ENCODE measurements around the gene TMEM258.
A peak's percentile ranks its signal among the peaks of the same experiment; 100 is the strongest.

Gene TMEM258

GRCh38 chr11:61832754-61833153 lies 40.4 kb upstream of the TMEM258 start:
- Histone ChIP-seq H3K9ac (ENCODE audit: low read length) (no peak overlapping the region), H3K27me3 (ENCODE audit: control insufficient read depth, insufficient read depth, low read length) (peaks cover 33% of the 10 kb centered on the region), H3K36me3 (ENCODE audit: control insufficient read depth, insufficient read depth, low read length) (no peaks in the 10 kb centered on the region), H3K4me3 (ENCODE audit: low read length) (no peak overlapping the region), H3K9me3 (ENCODE audit: control insufficient read depth, low read length) (no peaks in the 10 kb centered on the region), H3K4me1 (ENCODE audit: control insufficient read depth, insufficient read depth, low read length) (no peaks in the 10 kb centered on the region)

DNA sequence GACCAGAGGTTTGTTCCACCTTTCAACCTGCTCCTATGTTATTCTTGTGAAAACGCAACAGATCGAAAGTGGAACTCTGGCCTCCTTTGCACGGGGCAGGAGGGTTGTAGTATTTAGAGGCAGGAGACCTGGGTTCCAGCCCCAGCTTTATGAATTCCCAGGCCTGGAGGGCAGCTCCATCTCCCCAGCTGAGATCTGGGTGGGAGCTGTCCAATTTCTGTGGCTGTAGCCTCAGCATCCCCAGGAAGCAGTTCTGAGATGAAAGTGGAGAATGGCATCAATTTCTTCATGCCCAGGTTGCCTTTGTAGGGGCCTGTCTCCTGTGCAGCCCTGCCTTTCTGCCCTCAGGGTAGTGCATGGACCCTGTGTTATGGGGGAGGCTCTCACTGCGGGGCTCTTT lies 39.8 kb upstream of the TMEM258 start:
- peaks cover 38% of the 10 kb centered on the region for H3K27me3 ChIP-seq (ENCODE audit: control insufficient read depth, insufficient read depth, low read length)
- H3K36me3 ChIP-seq (ENCODE audit: control insufficient read depth, insufficient read depth, low read length), result no peaks in the 10 kb centered on the region
- no peaks in the 10 kb centered on the region for H3K9me3 ChIP-seq (ENCODE audit: control insufficient read depth, low read length)
- H3K4me1 ChIP-seq (ENCODE audit: control insufficient read depth, insufficient read depth, low read length), result no peaks in the 10 kb centered on the region
- no peak overlapping the region for H3K4me3 ChIP-seq (ENCODE audit: low read length)
- no peak overlapping the region for H3K9ac ChIP-seq (ENCODE audit: low read length)

- Histone ChIP-seq H3K4me3 (ENCODE audit: low read length) (no peak overlapping the region), H3K9me3 (ENCODE audit: control insufficient read depth, low read length) (no peaks in the 10 kb centered on the region), H3K4me1 (ENCODE audit: control insufficient read depth, insufficient read depth, low read length) (no peaks in the 10 kb centered on the region), H3K27me3 (ENCODE audit: control insufficient read depth, insufficient read depth, low read length) (peaks cover 48% of the 10 kb centered on the region), H3K36me3 (ENCODE audit: control insufficient read depth, insufficient read depth, low read length) (no peaks in the 10 kb centered on the region), H3K9ac (ENCODE audit: low read length) (no peak overlapping the region)
These were observed 38.1 kb upstream of the TMEM258 start for GRCh38 chr11:61830237-61831105.

- no peaks in the 10 kb centered on the region for H3K36me3 ChIP-seq (ENCODE audit: control insufficient read depth, insufficient read depth, low read length)
- H3K27me3 ChIP-seq (ENCODE audit: control insufficient read depth, insufficient read depth, low read length), result peaks cover 48% of the 10 kb centered on the region
- H3K4me1 ChIP-seq (ENCODE audit: control insufficient read depth, insufficient read depth, low read length), result no peaks in the 10 kb centered on the region
- no peak overlapping the region for H3K9ac ChIP-seq (ENCODE audit: low read length)
- no peaks in the 10 kb centered on the region for H3K9me3 ChIP-seq (ENCODE audit: control insufficient read depth, low read length)
- H3K4me3 ChIP-seq (ENCODE audit: low read length), result no peak overlapping the region
These were observed 37.4 kb upstream of the TMEM258 start for GRCh38 chr11:61829806-61830205.

- Histone ChIP-seq H3K4me1 (ENCODE audit: control insufficient read depth, insufficient read depth, low read length) (no peaks in the 10 kb centered on the region), H3K9ac (ENCODE audit: low read length) (peak overlapping the region; percentile 34), H3K27me3 (ENCODE audit: control insufficient read depth, insufficient read depth, low read length) (peaks cover 48% of the 10 kb centered on the region), H3K4me3 (ENCODE audit: low read length) (no peak overlapping the region), H3K9me3 (ENCODE audit: control insufficient read depth, low read length) (no peaks in the 10 kb centered on the region), H3K36me3 (ENCODE audit: control insufficient read depth, insufficient read depth, low read length) (no peaks in the 10 kb centered on the region)
These were observed 36.4 kb upstream of the TMEM258 start for GRCh38 chr11:61828629-61829407.

DNA sequence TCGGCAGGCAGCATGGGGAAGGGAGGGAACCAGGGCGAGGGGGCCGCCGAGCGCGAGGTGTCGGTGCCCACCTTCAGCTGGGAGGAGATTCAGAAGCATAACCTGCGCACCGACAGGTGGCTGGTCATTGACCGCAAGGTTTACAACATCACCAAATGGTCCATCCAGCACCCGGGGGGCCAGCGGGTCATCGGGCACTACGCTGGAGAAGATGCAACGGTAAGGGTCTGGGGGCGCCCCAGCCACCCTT lies 35.9 kb upstream of the TMEM258 start:
- Histone ChIP-seq H3K9ac (ENCODE audit: low read length) (peak overlapping the region; percentile 34), H3K27me3 (ENCODE audit: control insufficient read depth, insufficient read depth, low read length) (peaks cover 45% of the 10 kb centered on the region), H3K4me1 (ENCODE audit: control insufficient read depth, insufficient read depth, low read length) (no peaks in the 10 kb centered on the region), H3K9me3 (ENCODE audit: control insufficient read depth, low read length) (no peaks in the 10 kb centered on the region), H3K4me3 (ENCODE audit: low read length) (no peak overlapping the region), H3K36me3 (ENCODE audit: control insufficient read depth, insufficient read depth, low read length) (no peaks in the 10 kb centered on the region)

GRCh38 chr11:61827571-61828378 lies 35.4 kb upstream of the TMEM258 start, which contains the start of gene FADS2:
Gene FADS2 (plus strand): TSS chr11:61828300. CDS start chr11:61828391, 91 bp downstream.
- Histone ChIP-seq H3K4me3 (ENCODE audit: low read length) (no peak within 1 kb of the TSS), H3K36me3 (ENCODE audit: control insufficient read depth, insufficient read depth, low read length) (no peaks in the 10 kb centered on the region), H3K9ac (ENCODE audit: low read length) (peak within 1 kb of the TSS; percentile 34), H3K9me3 (ENCODE audit: control insufficient read depth, low read length) (no peaks in the 10 kb centered on the region), H3K4me1 (ENCODE audit: control insufficient read depth, insufficient read depth, low read length) (no peaks in the 10 kb centered on the region), H3K27me3 (ENCODE audit: control insufficient read depth, insufficient read depth, low read length) (peaks cover 45% of the 10 kb centered on the region)

- peaks cover 45% of the 10 kb centered on the region for H3K27me3 ChIP-seq (ENCODE audit: control insufficient read depth, insufficient read depth, low read length)
- H3K4me3 ChIP-seq (ENCODE audit: low read length), result no peak overlapping the region
- H3K4me1 ChIP-seq (ENCODE audit: control insufficient read depth, insufficient read depth, low read length), result no peaks in the 10 kb centered on the region
- H3K36me3 ChIP-seq (ENCODE audit: control insufficient read depth, insufficient read depth, low read length), result no peaks in the 10 kb centered on the region
- peak overlapping the region; percentile 33 for H3K9ac ChIP-seq (ENCODE audit: low read length)
- no peaks in the 10 kb centered on the region for H3K9me3 ChIP-seq (ENCODE audit: control insufficient read depth, low read length)
These were observed 34.7 kb upstream of the TMEM258 start for GRCh38 chr11:61826930-61827570.

DNA sequence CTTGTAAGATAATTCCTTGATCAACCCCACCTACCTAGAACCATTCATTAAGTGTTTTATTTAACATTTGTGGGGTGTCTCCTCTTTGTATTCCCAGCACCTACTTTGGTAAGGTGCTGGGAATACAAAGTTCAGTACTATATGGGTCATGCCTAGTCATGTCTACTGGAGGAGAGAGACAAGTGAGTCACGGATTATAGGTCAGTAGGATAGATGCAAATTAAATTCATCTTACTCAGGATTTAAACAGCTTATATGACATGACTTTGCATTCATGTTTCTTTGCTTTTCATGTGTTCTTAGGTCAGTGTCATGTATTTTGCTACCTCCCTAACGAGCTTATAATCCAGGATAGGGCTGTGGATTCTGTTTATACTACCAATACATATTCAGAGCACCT lies 27.8 kb upstream of the TMEM258 start:
- no peak overlapping the region for H3K9ac ChIP-seq (ENCODE audit: low read length)
- H3K4me3 ChIP-seq (ENCODE audit: low read length), result no peak overlapping the region
- H3K9me3 ChIP-seq (ENCODE audit: control insufficient read depth, low read length), result no peaks in the 10 kb centered on the region
- H3K27me3 ChIP-seq (ENCODE audit: control insufficient read depth, insufficient read depth, low read length), result peaks cover 24% of the 10 kb centered on the region
- no peaks in the 10 kb centered on the region for H3K36me3 ChIP-seq (ENCODE audit: control insufficient read depth, insufficient read depth, low read length)
- H3K4me1 ChIP-seq (ENCODE audit: control insufficient read depth, insufficient read depth, low read length), result peaks cover 13% of the 10 kb centered on the region

DNA sequence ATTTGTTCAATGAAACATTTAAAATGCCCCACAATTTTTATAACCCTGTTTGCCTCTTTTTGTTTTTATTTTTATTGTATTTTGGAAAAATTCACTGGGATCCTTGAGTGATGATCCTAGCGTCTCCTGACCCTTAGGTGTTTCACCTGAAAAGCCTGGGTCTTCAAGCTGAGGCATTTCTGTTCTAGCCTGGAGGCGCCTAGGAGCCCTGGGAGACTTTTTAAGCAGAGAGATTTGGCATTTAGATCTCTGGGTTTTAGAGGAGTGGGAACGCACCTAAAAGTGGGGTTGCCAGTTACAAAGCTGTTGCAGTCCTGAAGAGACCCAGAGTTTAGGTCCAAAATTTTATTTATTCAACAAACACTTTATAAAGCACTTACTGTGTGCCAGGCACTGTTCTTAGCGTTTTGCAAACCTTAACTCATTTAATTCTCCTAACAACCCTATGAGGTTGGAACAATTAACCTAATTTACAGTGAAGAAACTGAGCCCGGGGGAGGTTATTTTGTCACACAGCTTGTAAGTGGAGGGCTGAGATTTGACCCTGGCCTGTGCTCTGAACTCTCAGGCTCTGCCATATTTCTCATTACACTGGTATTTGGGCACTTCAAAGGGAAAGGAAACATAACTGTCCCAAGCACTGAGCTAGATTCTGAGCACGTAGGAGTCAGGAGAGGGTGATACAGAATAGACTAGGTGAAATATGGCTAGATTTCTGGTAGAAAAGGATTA lies 25.2 kb upstream of the TMEM258 start:
- Histone ChIP-seq H3K9ac (ENCODE audit: low read length) (no peak overlapping the region), H3K9me3 (ENCODE audit: control insufficient read depth, low read length) (no peaks in the 10 kb centered on the region), H3K36me3 (ENCODE audit: control insufficient read depth, insufficient read depth, low read length) (no peaks in the 10 kb centered on the region), H3K4me1 (ENCODE audit: control insufficient read depth, insufficient read depth, low read length) (peaks cover 23% of the 10 kb centered on the region), H3K27me3 (ENCODE audit: control insufficient read depth, insufficient read depth, low read length) (peaks cover 24% of the 10 kb centered on the region), H3K4me3 (ENCODE audit: low read length) (no peak overlapping the region)

DNA sequence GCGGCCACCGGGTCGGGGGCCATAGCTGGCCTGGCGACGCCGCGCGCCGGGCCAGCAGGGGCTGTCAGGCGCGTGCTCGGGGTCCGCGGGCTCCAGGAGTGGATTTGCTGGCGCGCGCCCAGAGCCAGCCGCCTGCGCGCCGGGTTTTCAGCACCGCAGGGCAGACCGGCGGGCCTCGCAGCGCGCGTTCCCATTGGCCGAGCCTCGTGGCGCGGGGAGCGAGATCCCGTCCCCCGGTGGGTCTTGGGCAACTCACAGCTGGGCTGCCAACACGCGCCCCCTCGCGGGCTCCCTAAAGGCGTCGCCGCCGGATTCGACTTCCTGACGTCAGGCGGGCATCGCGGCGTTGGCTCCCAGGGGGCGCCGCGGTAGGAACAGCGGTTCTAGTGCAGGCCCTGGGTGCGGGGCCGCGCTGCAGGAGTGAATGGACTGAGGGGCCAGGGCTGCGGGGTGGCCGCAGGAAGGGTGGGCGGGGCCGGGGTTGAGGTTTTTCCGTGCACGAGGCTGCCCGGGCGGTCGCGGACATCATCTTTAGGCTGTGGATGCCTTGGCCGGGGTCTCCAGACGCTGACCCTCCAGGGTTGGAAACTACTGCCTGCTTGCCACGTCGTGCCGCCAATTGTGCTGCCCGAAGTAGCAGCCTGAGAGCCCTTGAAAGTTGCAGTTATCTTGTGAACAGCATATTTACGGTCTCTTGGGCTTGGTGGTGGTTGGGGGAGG lies 24.5 kb upstream of the TMEM258 start, which contains the start of gene FADS1:
FADS1 (minus strand) TSS at position 268 of the 720 bp plus-strand sequence; CDS start at position 194, 74 bp downstream.
- H3K4me3 ChIP-seq (ENCODE audit: low read length), result no peak within 1 kb of the TSS
- peaks cover 24% of the 10 kb centered on the region for H3K27me3 ChIP-seq (ENCODE audit: control insufficient read depth, insufficient read depth, low read length)
- peak within 1 kb of the TSS; percentile 73 for H3K9ac ChIP-seq (ENCODE audit: low read length)
- H3K9me3 ChIP-seq (ENCODE audit: control insufficient read depth, low read length), result no peaks in the 10 kb centered on the region
- H3K36me3 ChIP-seq (ENCODE audit: control insufficient read depth, insufficient read depth, low read length), result no peaks in the 10 kb centered on the region
- H3K4me1 ChIP-seq (ENCODE audit: control insufficient read depth, insufficient read depth, low read length), result peaks cover 23% of the 10 kb centered on the region
